ENCODE data around the gene KANSL1. TPM values are rescaled to one million over a fixed set of nuclear protein-coding genes. Genes with fewer than 3 reads are reported as not detected.

KANSL1 gene
- total and polyA plus RNA-seq, 2 of the 4 experiments (the other 2 are of a cell fraction), result 19.1 to 49.6 TPM

- Histone ChIP-seq H4K20me1 (ENCODE audit: insufficient read depth, low read length) (peaks cover 40% of the 10 kb centered on the region), H3K36me3 (ENCODE audit: control insufficient read depth, insufficient read depth, low read length) (0 out of 2 replicates have a peak, but pooled peaks cover 3% of the 10 kb centered on the region), H2BK5ac (ENCODE audit: low read depth, low read length, poor library complexity, severe bottlenecking) (peak overlapping the region; percentile 31), H2AK9ac (replicated peaks; ENCODE audit: low read depth, low read length, poor library complexity) (no peak overlapping the region), H3K56ac (ENCODE audit: extremely low read depth, insufficient read depth, low read length) (no peak overlapping the region), H2BK20ac (ENCODE audit: low read depth, low read length) (no peak overlapping the region), H4K91ac (ENCODE audit: insufficient read depth, low read depth, low read length) (no peak overlapping the region), H2BK120ac (ENCODE audit: low read depth, low read length) (no peak overlapping the region), H3K9me3 (ENCODE audit: control insufficient read depth, insufficient read depth, low read length) (no peaks in the 10 kb centered on the region), H2AFZ (replicated peaks; ENCODE audit: low read length, poor library complexity) (no peak overlapping the region), H2AK5ac (ENCODE audit: low read depth, low read length) (no peak overlapping the region), H4K8ac (ENCODE audit: low read depth in 2 of 2, low read length in 2 of 2) (no peak overlapping the region), H4K5ac (ENCODE audit: low read depth, low read length) (no peak overlapping the region), H3K4me1 (ENCODE audit: control insufficient read depth, insufficient read depth, low read length) (peaks cover 2% of the 10 kb centered on the region; the same call in 1 of the 2 replicates), H3K4me3 (ENCODE audit: insufficient read depth, low read depth, low read length) (no peak overlapping the region), H3K23ac (ENCODE audit: low read depth, low read length) (no peak overlapping the region), H2BK15ac (ENCODE audit: low read depth, low read length) (no peak overlapping the region), H3K4me2 (ENCODE audit: low read depth, low read length) (no peak overlapping the region), H3K9ac (ENCODE audit: low read depth, low read length) (no peak overlapping the region), H3K27ac (ENCODE audit: insufficient read depth, low read length) (no peak overlapping the region), H3K79me1 (ENCODE audit: low read depth in 1 of 2, low read length in 2 of 2) (peaks cover 34 to 73% of the 10 kb centered on the region in 2 experiments; a peak in 3 of 4 replicates), H3K4ac (ENCODE audit: low read depth, low read length) (no peak overlapping the region), H3K9me1 (ENCODE audit: insufficient read depth, low read length) (peaks cover 3% of the 10 kb centered on the region), H3K18ac (ENCODE audit: low read depth, low read length) (no peak overlapping the region), H3K14ac (replicated peaks; ENCODE audit: low read depth, low read length) (no peak overlapping the region), H3K27me3 (ENCODE audit: control insufficient read depth, insufficient read depth, low read length) (no peaks in the 10 kb centered on the region)
- POLR2A ChIA-PET (ENCODE audit: unreplicated experiment), result no interaction called here
- ATAC-seq (ENCODE audit: low read depth) (no peak), DNase-seq (no peak)
- dilution Hi-C loops (cut with HindIII; ENCODE audit: low sequenced_read_pairs, unreplicated experiment), result no loop called here
- no TSS peak for BruUV-seq (replicated peaks)
- TF ChIP-seq RCOR1 (IDR thresholded peaks at IDR 0.05; ENCODE audit: insufficient replicate concordance, low read length) (no peak), MAFK (IDR thresholded peaks at IDR 0.05; ENCODE audit: low read depth, low read length) (peak; percentile 60; the same call in 1 of the 2 replicates)
- CTCF ChIA-PET, result no interaction called here
- intact Hi-C loops (cut with micrococcal nuclease), result loop anchor here (5.0 kb wide), 1 partner anchor 46 kb away; no protein-coding TSS in a partner anchor
- in situ Hi-C loops (cut with MboI; ENCODE audit: low sequenced_read_pairs), result no loop called here
Measured at GRCh38 chr17:46081018-46081320, 112.3 kb downstream of the KANSL1 start.

Data from IMR-90 (cell line).